ENCODE data around the gene KCNH6. TPM values are rescaled to one million over a fixed set of nuclear protein-coding genes. Genes with fewer than 3 reads are reported as not detected.

KCNH6 gene
- total and polyA plus RNA-seq, 2 donors = 0.05 to 0.25 TPM

- no peak overlapping the region for H3K4me3 ChIP-seq (ENCODE audit: low read length in 2 of 2)
- WGBS = 98% methylated on average over 24 of the region's 24 CpGs
- H3K4me1 ChIP-seq (ENCODE audit: control insufficient read depth in 2 of 2, insufficient read depth in 2 of 2, low read length in 2 of 2) = peaks cover 5 to 12% of the 10 kb centered on the region in 2 donors
- H3K27ac ChIP-seq (ENCODE audit: low read depth in 1 of 2, low read length in 1 of 2) = no peak overlapping the region
- DNase-seq (ENCODE audit: low read depth in 6 of 9, low spot score in 9 of 9) = no peak
- no peaks in the 10 kb centered on the region for H3K36me3 ChIP-seq (ENCODE audit: control insufficient read depth in 2 of 2, insufficient read depth in 2 of 2, low read length in 1 of 2)
- peaks cover 11 to 35% of the 10 kb centered on the region in 2 donors for H3K27me3 ChIP-seq (ENCODE audit: control insufficient read depth in 2 of 2, insufficient read depth in 1 of 2, low read length in 1 of 2)
- H3K9me3 ChIP-seq (ENCODE audit: control insufficient read depth in 2 of 2, insufficient read depth in 1 of 2, low read length in 1 of 2) = no peaks in the 10 kb centered on the region
These were observed 12.5 kb downstream of the KCNH6 start for GRCh38 chr17:63535640-63536039.

- no peak for DNase-seq (ENCODE audit: low read depth in 6 of 9, low spot score in 9 of 9)
- WGBS = 97% methylated on average over 4 of the region's 4 CpGs
- H3K27ac ChIP-seq (ENCODE audit: low read depth in 1 of 2, low read length in 1 of 2) = no peak overlapping the region
- peaks cover 11 to 35% of the 10 kb centered on the region in 2 donors for H3K27me3 ChIP-seq (ENCODE audit: control insufficient read depth in 2 of 2, insufficient read depth in 1 of 2, low read length in 1 of 2)
- H3K4me3 ChIP-seq (ENCODE audit: low read length in 2 of 2) = no peak overlapping the region
- H3K9me3 ChIP-seq (ENCODE audit: control insufficient read depth in 2 of 2, insufficient read depth in 1 of 2, low read length in 1 of 2) = no peaks in the 10 kb centered on the region
- peaks cover 7 to 17% of the 10 kb centered on the region in 2 donors for H3K4me1 ChIP-seq (ENCODE audit: control insufficient read depth in 2 of 2, insufficient read depth in 2 of 2, low read length in 2 of 2)
- H3K36me3 ChIP-seq (ENCODE audit: control insufficient read depth in 2 of 2, insufficient read depth in 2 of 2, low read length in 1 of 2) = no peaks in the 10 kb centered on the region
These were observed 13.8 kb downstream of the KCNH6 start for GRCh38 chr17:63537001-63537400.

- peaks cover 7 to 17% of the 10 kb centered on the region in 2 donors for H3K4me1 ChIP-seq (ENCODE audit: control insufficient read depth in 2 of 2, insufficient read depth in 2 of 2, low read length in 2 of 2)
- no peaks in the 10 kb centered on the region for H3K36me3 ChIP-seq (ENCODE audit: control insufficient read depth in 2 of 2, insufficient read depth in 2 of 2, low read length in 1 of 2)
- no peak overlapping the region for H3K27ac ChIP-seq (ENCODE audit: low read depth in 1 of 2, low read length in 1 of 2)
- peaks cover 0 to 1% of the 10 kb centered on the region in 2 donors for H3K9me3 ChIP-seq (ENCODE audit: control insufficient read depth in 2 of 2, insufficient read depth in 1 of 2, low read length in 1 of 2)
- DNase-seq (ENCODE audit: low read depth in 6 of 9, low spot score in 9 of 9) = peak in 3 of 9 donors; percentile 28 to 53 (median 43)
- H3K27me3 ChIP-seq (ENCODE audit: control insufficient read depth in 2 of 2, insufficient read depth in 1 of 2, low read length in 1 of 2) = peaks cover 11 to 35% of the 10 kb centered on the region in 2 donors
- H3K4me3 ChIP-seq (ENCODE audit: low read length in 2 of 2) = peak overlapping the region in 1 of 2 donors; percentile 10
- 9% methylated on average over 62 of the region's 62 CpGs for WGBS
These were observed 15.0 kb downstream of the KCNH6 start for GRCh38 chr17:63537991-63538692.

- Histone ChIP-seq H3K4me3 (ENCODE audit: low read length in 2 of 2) (no peak overlapping the region), H3K36me3 (ENCODE audit: control insufficient read depth in 2 of 2, insufficient read depth in 2 of 2, low read length in 1 of 2) (no peaks in the 10 kb centered on the region), H3K9me3 (ENCODE audit: control insufficient read depth in 2 of 2, insufficient read depth in 1 of 2, low read length in 1 of 2) (peaks cover 0 to 1% of the 10 kb centered on the region in 2 donors), H3K27ac (ENCODE audit: low read depth in 1 of 2, low read length in 1 of 2) (no peak overlapping the region), H3K27me3 (ENCODE audit: control insufficient read depth in 2 of 2, insufficient read depth in 1 of 2, low read length in 1 of 2) (peaks cover 11 to 35% of the 10 kb centered on the region in 2 donors), H3K4me1 (ENCODE audit: control insufficient read depth in 2 of 2, insufficient read depth in 2 of 2, low read length in 2 of 2) (peaks cover 7 to 24% of the 10 kb centered on the region in 2 donors)
- no peak for DNase-seq (ENCODE audit: low read depth in 6 of 9, low spot score in 9 of 9)
- WGBS = 85% methylated on average over 9 of the region's 9 CpGs
These were observed 15.8 kb downstream of the KCNH6 start for GRCh38 chr17:63538693-63539595.

- DNase-seq (ENCODE audit: low read depth in 6 of 9, low spot score in 9 of 9) = no peak
- WGBS = 66% methylated on average over 4 of the region's 4 CpGs
- Histone ChIP-seq H3K4me3 (ENCODE audit: low read length in 2 of 2) (no peak overlapping the region), H3K9me3 (ENCODE audit: control insufficient read depth in 2 of 2, insufficient read depth in 1 of 2, low read length in 1 of 2) (peaks cover 0 to 1% of the 10 kb centered on the region in 2 donors), H3K4me1 (ENCODE audit: control insufficient read depth in 2 of 2, insufficient read depth in 2 of 2, low read length in 2 of 2) (peaks cover 7 to 29% of the 10 kb centered on the region in 2 donors), H3K27ac (ENCODE audit: low read depth in 1 of 2, low read length in 1 of 2) (no peak overlapping the region), H3K36me3 (ENCODE audit: control insufficient read depth in 2 of 2, insufficient read depth in 2 of 2, low read length in 1 of 2) (no peaks in the 10 kb centered on the region), H3K27me3 (ENCODE audit: control insufficient read depth in 2 of 2, insufficient read depth in 1 of 2, low read length in 1 of 2) (peaks cover 11 to 33% of the 10 kb centered on the region in 2 donors)
These were observed 17.4 kb downstream of the KCNH6 start for GRCh38 chr17:63540590-63540989.

GRCh38 chr17:63542218-63542545, 19.0 kb downstream of the KCNH6 start:
- WGBS = 98% methylated on average over 9 of the region's 9 CpGs
- DNase-seq (ENCODE audit: low read depth in 6 of 9, low spot score in 9 of 9) = no peak
- H3K9me3 ChIP-seq (ENCODE audit: control insufficient read depth in 2 of 2, insufficient read depth in 1 of 2, low read length in 1 of 2) = peaks cover 0 to 1% of the 10 kb centered on the region in 2 donors
- H3K4me1 ChIP-seq (ENCODE audit: control insufficient read depth in 2 of 2, insufficient read depth in 2 of 2, low read length in 2 of 2) = peaks cover 7 to 29% of the 10 kb centered on the region in 2 donors
- peaks cover 11 to 27% of the 10 kb centered on the region in 2 donors for H3K27me3 ChIP-seq (ENCODE audit: control insufficient read depth in 2 of 2, insufficient read depth in 1 of 2, low read length in 1 of 2)
- no peak overlapping the region for H3K27ac ChIP-seq (ENCODE audit: low read depth in 1 of 2, low read length in 1 of 2)
- H3K4me3 ChIP-seq (ENCODE audit: low read length in 2 of 2) = no peak overlapping the region
- H3K36me3 ChIP-seq (ENCODE audit: control insufficient read depth in 2 of 2, insufficient read depth in 2 of 2, low read length in 1 of 2) = no peaks in the 10 kb centered on the region

- Histone ChIP-seq H3K4me3 (ENCODE audit: low read length in 2 of 2) (no peak overlapping the region), H3K27ac (ENCODE audit: low read depth in 1 of 2, low read length in 1 of 2) (no peak overlapping the region), H3K36me3 (ENCODE audit: control insufficient read depth in 2 of 2, insufficient read depth in 2 of 2, low read length in 1 of 2) (no peaks in the 10 kb centered on the region), H3K27me3 (ENCODE audit: control insufficient read depth in 2 of 2, insufficient read depth in 1 of 2, low read length in 1 of 2) (peaks cover 6 to 17% of the 10 kb centered on the region in 2 donors), H3K4me1 (ENCODE audit: control insufficient read depth in 2 of 2, insufficient read depth in 2 of 2, low read length in 2 of 2) (peaks cover 5 to 23% of the 10 kb centered on the region in 2 donors), H3K9me3 (ENCODE audit: control insufficient read depth in 2 of 2, insufficient read depth in 1 of 2, low read length in 1 of 2) (peaks cover 0 to 1% of the 10 kb centered on the region in 2 donors)
- no peak for DNase-seq (ENCODE audit: low read depth in 6 of 9, low spot score in 9 of 9)
- 88% methylated on average over 15 of the region's 15 CpGs for WGBS
These were observed 20.0 kb downstream of the KCNH6 start for GRCh38 chr17:63542942-63543821.

- Histone ChIP-seq H3K4me1 (ENCODE audit: control insufficient read depth in 2 of 2, insufficient read depth in 2 of 2, low read length in 2 of 2) (peaks cover 2 to 19% of the 10 kb centered on the region in 2 donors), H3K4me3 (ENCODE audit: low read length in 2 of 2) (no peak overlapping the region), H3K27ac (ENCODE audit: low read depth in 1 of 2, low read length in 1 of 2) (no peak overlapping the region), H3K9me3 (ENCODE audit: control insufficient read depth in 2 of 2, insufficient read depth in 1 of 2, low read length in 1 of 2) (peaks cover 0 to 1% of the 10 kb centered on the region in 2 donors), H3K27me3 (ENCODE audit: control insufficient read depth in 2 of 2, insufficient read depth in 1 of 2, low read length in 1 of 2) (peaks cover 0 to 9% of the 10 kb centered on the region in 2 donors), H3K36me3 (ENCODE audit: control insufficient read depth in 2 of 2, insufficient read depth in 2 of 2, low read length in 1 of 2) (no peaks in the 10 kb centered on the region)
- DNase-seq (ENCODE audit: low read depth in 6 of 9, low spot score in 9 of 9) = no peak
These were observed 20.8 kb downstream of the KCNH6 start for GRCh38 chr17:63543822-63544420.
